GM12892 (cell line): ENCODE measurements around the gene AHSA1.

ENCODE experiments used
- POLR2A ChIP-seq: IDR thresholded peaks from 2 replicates; pipeline ENCODE4 v1.6.1; 2011; ENCODE audit warnings: low read depth, low read length, control low read depth
- POLR2AphosphoS5 ChIP-seq: IDR thresholded peaks from 2 replicates; pipeline ENCODE4 v1.6.1; 2011; ENCODE audit warnings: low read depth, low read length, control low read depth
- TAF1 ChIP-seq: IDR thresholded peaks from 2 replicates; pipeline ENCODE4 v1.6.1; 2011; ENCODE audit warnings: low read depth, mild to moderate bottlenecking, control low read depth, low read length, borderline replicate concordance

DNA sequence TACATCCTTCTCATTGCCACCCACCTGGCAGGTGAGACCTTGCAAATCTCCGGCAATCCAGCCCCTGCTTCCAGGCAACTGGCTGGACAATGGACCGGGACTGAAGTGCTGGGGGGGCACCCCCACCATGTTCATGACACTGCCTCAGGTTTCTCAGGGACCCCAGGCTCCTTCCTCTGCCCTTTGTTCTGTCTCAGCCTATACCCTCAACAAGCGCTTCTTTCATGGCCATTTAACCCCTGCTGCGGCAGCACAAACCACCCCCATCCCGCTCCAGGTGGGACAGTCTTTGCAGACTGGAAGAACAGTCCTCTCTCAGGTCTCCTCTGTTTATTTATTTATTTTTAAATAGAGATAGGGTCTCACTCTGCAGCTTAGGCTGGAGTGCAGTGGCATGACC lies 33.2 kb downstream of the AHSA1 start:
- no peak for TF ChIP-seq POLR2A
- TF ChIP-seq POLR2AphosphoS5 = no peak
- TF ChIP-seq TAF1 = no peak
